K562 (cell line): Measurements from ENCODE around the gene ZMIZ1. TPM values are rescaled to one million over a fixed set of nuclear protein-coding genes. Genes with fewer than 3 reads are reported as not detected.

Experiments used
- ARNT ChIP-seq, 2 experiments: fragments of 450-650 bp; IDR thresholded peaks; 2 replicates each; pipeline ENCODE4 v1.6.1; 2016; ENCODE audit warnings: mild to moderate bottlenecking in 1 of 2
- CREB3 ChIP-seq: fragments of 450-650 bp; conservative IDR thresholded peaks from 2 replicates; pipeline ENCODE4 v1.6.1; 2016; ENCODE audit warnings: missing genetic modification characterization, low read depth, mild to moderate bottlenecking, missing compliant biosample characterization, moderate library complexity
- CTBP1 ChIP-seq: fragments of 450-650 bp; IDR thresholded peaks from 2 replicates; pipeline ENCODE4 v1.6.1; 2016; ENCODE audit warnings: borderline replicate concordance
- DNMT1 ChIP-seq: fragments of 450-650 bp; IDR thresholded peaks from 2 replicates; pipeline ENCODE4 v1.6.1; 2016; ENCODE audit warnings: antibody characterized with exemption, mild to moderate bottlenecking
- ILF3 ChIP-seq: fragments of 450-650 bp; IDR thresholded peaks from 2 replicates; pipeline ENCODE4 v1.6.1; 2018; ENCODE audit warnings: antibody characterized with exemption, mild to moderate bottlenecking, moderate library complexity, borderline replicate concordance
- KDM4B ChIP-seq, 2 experiments: fragments of 450-650 bp in 1 of 2; sonication (generic) in 1 of 2; IDR thresholded peaks; 2 replicates each; pipeline ENCODE4 v1.6.1; 2016 to 2017; ENCODE audit warnings: borderline replicate concordance in 2 of 2, antibody characterized with exemption in 1 of 2, low read depth in 1 of 2, mild to moderate bottlenecking in 1 of 2
- MTA1 ChIP-seq: fragments of 450-650 bp; IDR thresholded peaks from 2 replicates; pipeline ENCODE4 v1.6.1; 2017; ENCODE audit warnings: borderline replicate concordance
- NFIC ChIP-seq: fragments of 450-650 bp; IDR thresholded peaks from 2 replicates; pipeline ENCODE4 v1.6.1; 2017; ENCODE audit warnings: mild to moderate bottlenecking, inconsistent platforms
- NRF1 ChIP-seq, 2 experiments: fragments of 450-650 bp; IDR thresholded peaks in 1 of 2; conservative IDR thresholded peaks in 1 of 2; 2 replicates each; pipeline ENCODE4 v1.6.1; 2014; ENCODE audit warnings: mild to moderate bottlenecking in 2 of 2
- RBM22 ChIP-seq: fragments of 200-400 bp; formaldehyde crosslinking; IDR thresholded peaks from 2 replicates; pipeline ENCODE4 v1.6.1; 2018; ENCODE audit warnings: low read length, low read depth; ENCODE audit not compliant: poor library complexity, severe bottlenecking
- SIN3A ChIP-seq, 2 experiments: fragments of 150-350 bp in 1 of 2; IDR thresholded peaks; 2 replicates each; pipeline ENCODE4 v1.6.1; 2011 to 2016; ENCODE audit warnings: borderline replicate concordance in 2 of 2, low read depth in 2 of 2, low read length in 2 of 2, mild to moderate bottlenecking in 2 of 2, moderate library complexity in 2 of 2; ENCODE audit not compliant: control insufficient read depth in 1 of 2
- ZFX ChIP-seq: sonication (generic); formaldehyde crosslinking; IDR thresholded peaks from 2 replicates; pipeline ENCODE4 v1.8.0; 2022; ENCODE audit warnings: mild to moderate bottlenecking, missing genetic modification reagents, moderate library complexity
- ZNF124 ChIP-seq: sonication (generic); formaldehyde crosslinking; IDR thresholded peaks from 2 replicates; pipeline ENCODE4 v1.8.1; 2022; ENCODE audit warnings: missing genetic modification reagents
- ZNF407 ChIP-seq: fragments of 450-650 bp; IDR thresholded peaks from 2 replicates; pipeline ENCODE4 v1.6.1; 2016; ENCODE audit warnings: low read depth
- ZNF717 ChIP-seq: fragments of 250-450 bp; sonication (Bioruptor Pico); IDR thresholded peaks from 2 replicates; pipeline ENCODE4 v1.5.0; 2021
- polyA plus RNA-seq, 8 experiments: library from polyadenylated mRNA; depleted of rRNA in 4 of 8; stranded (reverse) in 5 of 8; unstranded in 3 of 8; fragments of >200 nt; fragmentation: Nextera tagmentation in 2 of 8; fragmentation: Illumina TruSeq in 1 of 8; extraction: Ambion mirVana in 2 of 8; extraction: Trizol in 1 of 8; gene quantifications; 2 replicates each; pipeline versions ENCODE4 v1.2.1 to v1.2.3, GENCODE V29; 2011 to 2014; ENCODE audit warnings: inconsistent platforms in 1 of 8, missing spikeins in 1 of 8
- total RNA-seq, 7 experiments: library from RNA; depleted of rRNA in 6 of 7; stranded (reverse); fragments of >200 nt in 6 of 7; fragmentation: Illumina TruSeq in 2 of 7; extraction: Trizol in 2 of 7; gene quantifications; 2 replicates each; pipeline versions ENCODE4 v1.2.1 to v1.2.3, GENCODE V29; 2011 to 2021; ENCODE audit warnings: low replicate concordance in 1 of 7

The ZMIZ1 gene
- total and polyA plus RNA-seq, 9 of the 15 experiments (the other 6 are each of a cell fraction or from before 2014, with no cell fraction given): 1.0 to 37.3 (median 4.3) TPM

DNA sequence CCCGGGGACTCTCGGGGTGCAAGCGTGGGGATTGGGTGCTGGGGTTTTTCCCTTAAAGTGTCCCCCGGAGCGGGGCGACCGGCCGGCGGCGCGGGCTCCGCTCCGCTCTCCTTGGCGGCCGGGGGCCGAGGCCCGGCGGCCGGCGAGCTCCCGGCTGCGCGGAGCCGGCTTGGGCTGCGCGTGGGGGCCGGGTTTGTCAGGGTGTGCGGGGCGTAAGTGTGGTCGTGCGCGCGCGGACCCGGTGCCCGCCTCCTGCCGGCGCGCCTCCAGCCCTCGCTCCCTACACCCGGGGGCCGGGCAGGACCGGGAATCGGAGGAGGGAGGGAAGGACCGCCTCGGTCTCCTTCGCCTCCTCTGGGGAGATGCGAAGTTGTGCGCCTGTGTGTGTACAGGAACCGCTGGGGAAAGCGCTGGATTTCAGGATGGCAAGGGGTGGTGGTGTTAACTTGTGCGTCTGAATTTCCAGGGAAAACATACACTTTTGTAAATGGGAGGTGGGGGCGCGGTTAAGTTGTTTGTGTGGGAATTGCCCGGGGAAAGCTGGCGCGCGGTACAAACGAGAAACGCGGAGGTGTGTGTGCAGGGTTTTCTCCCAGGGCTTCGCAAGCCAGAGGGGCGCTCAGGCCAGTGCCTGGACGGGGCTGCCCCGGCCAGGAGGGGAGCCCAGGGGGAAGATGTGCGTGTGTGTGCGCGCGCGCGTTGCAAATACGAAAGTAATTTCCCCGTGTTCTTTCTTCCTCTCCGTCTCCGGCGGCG lies 737 bp downstream of the ZMIZ1 start (continued):
- TF ChIP-seq ZNF124 (CRISPR knock-in tag) (no peak), MTA1 (no peak), ZNF407 (no peak), SIN3A (IDR thresholded peaks at IDR 0.05; ENCODE audit: borderline replicate concordance in 2 of 2, control insufficient read depth in 1 of 2, low read depth in 2 of 2, low read length in 2 of 2) (no peak), RBM22 (no peak), ILF3 (no peak), ZFX (peak; percentile 36; the same call in 1 of the 2 replicates), CTBP1 (no peak), NFIC (no peak), NRF1 (conservative IDR thresholded peaks at IDR 0.05 in 1 of 2, IDR thresholded peaks at IDR 0.05 in 1 of 2) (peak; percentile 64 to 68), ARNT (IDR thresholded peaks at IDR 0.05) (no peak), ZNF717 (no peak), CREB3 (tag) (no peak), DNMT1 (no peak), KDM4B (IDR thresholded peaks at IDR 0.05; ENCODE audit: borderline replicate concordance in 2 of 2, low read depth in 1 of 2) (no peak)
